Measurements from ENCODE around the gene EYS.

DNA sequence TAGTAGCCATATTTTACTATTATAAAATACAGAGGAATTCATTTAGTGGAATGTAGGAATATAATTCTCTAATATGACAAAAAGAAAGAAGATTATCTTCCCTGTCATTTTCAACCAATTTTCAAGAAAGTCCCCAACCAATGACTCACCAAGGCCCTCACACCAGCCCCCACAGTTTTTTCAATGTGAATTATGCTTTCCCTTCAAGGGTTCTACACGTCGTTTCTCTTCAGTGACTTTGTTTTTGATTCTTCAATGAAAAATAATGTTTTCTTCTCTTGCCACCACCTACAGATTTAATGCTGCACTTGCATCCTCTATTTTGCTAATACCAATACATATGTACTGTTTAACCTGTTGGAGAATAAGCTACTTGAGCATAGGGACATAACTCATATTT lies 1230.1 kb downstream of the EYS start:
- no peak for TF ChIP-seq ARID3A (IDR thresholded peaks at IDR 0.05; ENCODE audit: low read depth, low read length)
- no peak for TF ChIP-seq ARNT (IDR thresholded peaks at IDR 0.05)
- TF ChIP-seq, protein P1, sequence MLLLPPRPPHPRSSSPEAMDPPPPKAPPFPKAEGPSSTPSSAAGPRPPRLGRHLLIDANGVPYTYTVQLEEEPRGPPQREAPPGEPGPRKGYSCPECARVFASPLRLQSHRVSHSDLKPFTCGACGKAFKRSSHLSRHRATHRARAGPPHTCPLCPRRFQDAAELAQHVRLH (CRISPR knock-in tag; IDR thresholded peaks at IDR 0.05; ENCODE audit: borderline replicate concordance, low read depth) = no peak

All from HepG2 (cell line).